GM21825 (cell line): ENCODE measurements around the gene FHIT.

Source experiments
- ATAC-seq: cut with Tn5 transposase; IDR thresholded peaks from one replicate; pipeline ENCODE4 v1.9.1; 2021; ENCODE audit warnings: mild to moderate bottlenecking, moderate library complexity; ENCODE audit not compliant: unreplicated experiment

Gene FHIT

GRCh38 chr3:60202052-60202726, 1049.1 kb downstream of the FHIT start:
- no peak for ATAC-seq

GRCh38 chr3:60199306-60199705, 1051.9 kb downstream of the FHIT start:
- ATAC-seq: no peak

- no peak for ATAC-seq
Observed at GRCh38 chr3:60198179-60198720, 1053.0 kb downstream of the FHIT start.

- no peak for ATAC-seq
Observed at GRCh38 chr3:60192297-60193114, 1058.7 kb downstream of the FHIT start.

GRCh38 chr3:60190073-60190472, 1061.2 kb downstream of the FHIT start:
- ATAC-seq: no peak

- no peak for ATAC-seq
Observed at GRCh38 chr3:60189304-60189703, 1061.9 kb downstream of the FHIT start.

- no peak for ATAC-seq
Observed at GRCh38 chr3:60188803-60189202, 1062.4 kb downstream of the FHIT start.

GRCh38 chr3:60187343-60187742, 1063.9 kb downstream of the FHIT start:
- no peak for ATAC-seq

- ATAC-seq: no peak
Observed at GRCh38 chr3:60186359-60186758, 1064.9 kb downstream of the FHIT start.

- ATAC-seq: no peak
Observed at GRCh38 chr3:60185161-60185560, 1066.1 kb downstream of the FHIT start.

- ATAC-seq: no peak
Observed at GRCh38 chr3:60182697-60183096, 1068.6 kb downstream of the FHIT start.

- no peak for ATAC-seq
Observed at GRCh38 chr3:60178931-60179653, 1072.2 kb downstream of the FHIT start.

GRCh38 chr3:60177726-60178125, 1073.5 kb downstream of the FHIT start:
- no peak for ATAC-seq

GRCh38 chr3:60176614-60177013, 1074.6 kb downstream of the FHIT start:
- no peak for ATAC-seq

- no peak for ATAC-seq
Observed at GRCh38 chr3:60175680-60176079, 1075.6 kb downstream of the FHIT start.

- no peak for ATAC-seq
Observed at GRCh38 chr3:60169755-60170154, 1081.5 kb downstream of the FHIT start.

- ATAC-seq: no peak
Observed at GRCh38 chr3:60167186-60167585, 1084.1 kb downstream of the FHIT start.

- ATAC-seq: no peak
Observed at GRCh38 chr3:60160822-60161748, 1090.2 kb downstream of the FHIT start.

GRCh38 chr3:60160111-60160821, 1091.0 kb downstream of the FHIT start:
- no peak for ATAC-seq

GRCh38 chr3:60158035-60158434, 1093.2 kb downstream of the FHIT start:
- no peak for ATAC-seq
